GM12801 (cell line): ENCODE data around the gene PRM1.

Source experiments
- CTCF ChIP-seq: IDR thresholded peaks from one replicate; pipeline ENCODE4 v1.5.1; 2011; ENCODE audit warnings: control low read depth; ENCODE audit not compliant: insufficient read length; ENCODE audit errors: extremely low read depth

Gene PRM1

GRCh38 chr16:11306997-11307638 lies 26.0 kb upstream of the PRM1 start:
- no peak for TF ChIP-seq CTCF

DNA sequence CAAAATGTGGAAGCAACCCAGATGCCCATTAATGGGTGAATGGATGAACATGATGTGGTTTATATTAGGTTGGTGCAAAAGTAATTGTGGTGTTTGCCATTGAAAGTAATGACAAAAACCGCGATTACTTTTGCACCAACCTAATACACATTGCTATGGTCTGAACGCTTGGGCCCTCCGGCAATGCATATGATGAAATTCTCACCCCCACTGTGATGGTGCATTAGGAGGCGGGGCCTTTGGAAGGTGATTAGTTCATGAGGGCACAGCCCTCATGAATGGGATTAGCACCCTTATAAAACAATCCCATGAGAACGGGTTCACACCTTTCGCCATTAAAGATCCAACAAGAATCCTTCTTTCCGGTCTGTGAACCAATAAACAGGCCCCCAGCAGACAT lies 25.3 kb upstream of the PRM1 start:
- TF ChIP-seq CTCF: no peak

DNA sequence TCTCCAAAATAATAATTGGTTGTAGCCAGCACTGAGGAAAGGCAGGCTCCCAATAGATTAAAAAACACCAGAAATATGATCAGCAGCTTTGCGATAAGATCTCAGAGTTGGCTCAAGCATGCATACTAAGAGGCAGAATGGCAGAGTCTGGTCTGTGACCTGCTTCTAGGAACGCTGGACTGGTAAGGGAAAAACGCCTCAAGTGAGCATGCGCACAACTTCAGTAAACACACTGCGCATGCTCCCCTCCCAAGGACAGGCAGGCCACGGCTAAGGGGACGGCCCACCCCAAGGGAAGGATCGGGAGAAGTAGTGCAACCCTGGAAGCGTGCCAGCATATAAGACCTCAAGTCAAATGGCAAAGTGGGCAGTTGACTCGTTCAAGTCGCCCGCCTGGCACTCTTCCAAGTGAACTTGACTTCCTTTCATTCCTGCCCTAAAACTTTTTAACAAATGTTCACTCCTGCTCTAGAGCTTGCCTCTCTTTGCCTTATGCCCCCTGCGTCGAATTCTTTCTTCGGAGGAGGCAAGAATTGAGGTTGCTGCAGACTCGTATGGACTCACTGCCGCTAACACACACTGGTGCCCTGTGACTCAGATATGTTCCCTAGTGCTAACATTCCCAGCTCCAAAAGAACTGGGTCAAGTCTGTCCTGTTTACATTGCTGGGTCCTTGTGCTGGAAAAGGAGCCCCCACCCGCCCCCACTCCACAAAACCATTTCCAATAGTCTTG lies 22.4 kb upstream of the PRM1 start:
- no peak for TF ChIP-seq CTCF

- no peak for TF ChIP-seq CTCF
Observed at GRCh38 chr16:11302977-11303376, 21.8 kb upstream of the PRM1 start.

- no peak for TF ChIP-seq CTCF
Observed at GRCh38 chr16:11301645-11302501, 20.7 kb upstream of the PRM1 start.

DNA sequence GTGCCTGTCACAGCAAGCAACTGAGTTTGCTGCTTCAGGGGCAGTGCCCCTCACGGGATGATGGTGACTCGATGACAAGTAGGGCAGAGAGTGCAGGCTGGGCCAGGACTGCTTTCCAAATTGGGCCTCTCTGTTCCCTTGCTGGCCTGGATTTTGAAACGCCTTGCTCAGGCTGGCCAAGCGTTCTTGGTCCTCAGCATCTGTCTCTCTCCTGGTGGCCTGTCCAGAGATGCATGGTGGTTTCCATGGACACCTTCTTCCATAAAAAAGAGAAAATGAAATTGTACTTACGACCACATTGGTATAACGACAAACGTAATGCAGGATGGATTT lies 19.4 kb upstream of the PRM1 start:
- no peak for TF ChIP-seq CTCF

DNA sequence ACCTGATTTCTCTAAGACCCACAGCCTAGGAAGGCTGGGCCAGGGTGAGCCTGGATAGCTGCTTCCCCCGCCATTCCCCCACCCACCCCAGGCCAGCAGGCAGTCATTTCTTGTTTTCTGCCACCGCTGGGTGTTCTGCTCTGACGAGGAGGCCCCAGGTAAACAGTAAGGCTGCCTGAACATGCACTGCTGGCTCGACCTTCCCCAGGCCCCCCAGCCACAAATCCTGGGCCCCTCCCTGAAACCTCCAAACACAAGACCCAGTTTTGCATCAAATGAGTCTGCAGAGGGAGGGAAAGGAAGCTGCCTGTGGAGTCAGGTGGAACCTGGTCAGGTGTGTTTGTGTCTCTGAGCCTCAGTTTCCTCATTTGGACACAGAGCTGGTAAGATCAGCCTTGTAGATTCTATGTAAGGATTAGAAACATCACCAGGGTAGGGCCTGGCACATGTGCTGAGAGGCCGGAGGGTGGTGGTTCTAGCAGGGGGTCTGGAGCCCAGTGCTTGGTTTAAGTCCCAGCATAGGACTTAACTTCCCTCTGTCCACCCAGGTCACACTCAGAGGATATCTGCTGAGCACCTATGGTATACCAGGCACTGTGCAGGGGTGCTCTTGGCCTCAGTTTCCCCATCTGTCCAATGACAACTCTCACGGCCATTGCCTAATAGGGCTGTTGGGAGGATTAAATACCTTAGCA lies 18.9 kb upstream of the PRM1 start:
- no peak for TF ChIP-seq CTCF
